Esophagus muscularis mucosa (tissue), 3 donors: ENCODE results near the gene RAB12.

Source experiments
- CTCF ChIP-seq, 3 experiments: fragments of 200-600 bp in 2 of 3; fragments of 450-650 bp in 1 of 3; sonication (generic) in 2 of 3; IDR thresholded peaks; one replicate each; pipeline ENCODE4 v1.5.1; 2017 to 2019; ENCODE audit warnings: antibody characterized with exemption in 3 of 3, mild to moderate bottlenecking in 2 of 3, moderate library complexity in 1 of 3
- POLR2AphosphoS5 ChIP-seq, 2 donors: sonication (generic); formaldehyde crosslinking; IDR thresholded peaks; one replicate each; pipeline ENCODE4 v1.6.1; 2017; ENCODE audit warnings: antibody characterized with exemption in 2 of 2

DNA sequence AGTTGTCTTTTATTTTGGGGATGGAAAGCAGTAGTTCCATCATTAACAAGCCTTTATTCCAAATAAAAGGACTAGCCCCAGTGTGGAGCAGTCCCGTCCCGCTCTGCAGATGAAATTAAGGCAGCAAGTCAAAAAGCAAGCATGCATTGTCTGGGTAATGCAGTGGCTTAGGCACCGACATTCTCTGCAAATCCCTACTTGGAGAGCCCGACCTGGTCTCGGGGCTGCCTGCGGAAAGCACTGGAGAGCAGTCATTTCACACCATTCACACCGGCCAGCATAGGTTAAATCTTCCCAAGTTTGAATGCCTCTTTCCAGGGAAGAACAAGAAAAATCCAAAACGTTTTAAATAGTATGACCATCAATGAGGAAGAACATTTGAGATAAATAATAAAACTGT is 24.4 kb upstream of the RAB12 start:
- no peak for TF ChIP-seq POLR2AphosphoS5 (IDR thresholded peaks at IDR 0.05)
- TF ChIP-seq CTCF (IDR thresholded peaks at IDR 0.05) = no peak
